Stimulated activated memory B cell treated with anti-CD40 and anti-IgM and Interleukin-4, amounts not matched to agents 10 μg/mL and 1 μg/mL and 100 μg/mL, for 72 hours (primary cell): ENCODE results near the gene DCDC2B.

ENCODE experiments used
- ATAC-seq: fragments of 150-1000 bp; cut with Tn5 transposase; 2 replicates; pipeline ENCODE4 v1.10.0; 2021
- H3K27ac Mint-ChIP-seq: one replicate; pipeline ENCODE4 v1.8.0; 2022; ENCODE audit warnings: mild to moderate bottlenecking, mixed read lengths
- H3K27me3 Mint-ChIP-seq: one replicate; pipeline ENCODE4 v1.8.0; 2022; ENCODE audit warnings: mixed read lengths
- H3K36me3 Mint-ChIP-seq: one replicate; pipeline ENCODE4 v1.8.0; 2022; ENCODE audit warnings: mixed read lengths
- H3K4me1 Mint-ChIP-seq: one replicate; pipeline ENCODE4 v1.8.0; 2022; ENCODE audit warnings: mixed read lengths
- H3K4me3 Mint-ChIP-seq: one replicate; pipeline ENCODE4 v1.8.0; 2022; ENCODE audit warnings: mild to moderate bottlenecking, moderate library complexity, mixed read lengths
- H3K9me3 Mint-ChIP-seq: one replicate; pipeline ENCODE4 v1.8.0; 2022; ENCODE audit warnings: mixed read lengths

Gene DCDC2B

DNA sequence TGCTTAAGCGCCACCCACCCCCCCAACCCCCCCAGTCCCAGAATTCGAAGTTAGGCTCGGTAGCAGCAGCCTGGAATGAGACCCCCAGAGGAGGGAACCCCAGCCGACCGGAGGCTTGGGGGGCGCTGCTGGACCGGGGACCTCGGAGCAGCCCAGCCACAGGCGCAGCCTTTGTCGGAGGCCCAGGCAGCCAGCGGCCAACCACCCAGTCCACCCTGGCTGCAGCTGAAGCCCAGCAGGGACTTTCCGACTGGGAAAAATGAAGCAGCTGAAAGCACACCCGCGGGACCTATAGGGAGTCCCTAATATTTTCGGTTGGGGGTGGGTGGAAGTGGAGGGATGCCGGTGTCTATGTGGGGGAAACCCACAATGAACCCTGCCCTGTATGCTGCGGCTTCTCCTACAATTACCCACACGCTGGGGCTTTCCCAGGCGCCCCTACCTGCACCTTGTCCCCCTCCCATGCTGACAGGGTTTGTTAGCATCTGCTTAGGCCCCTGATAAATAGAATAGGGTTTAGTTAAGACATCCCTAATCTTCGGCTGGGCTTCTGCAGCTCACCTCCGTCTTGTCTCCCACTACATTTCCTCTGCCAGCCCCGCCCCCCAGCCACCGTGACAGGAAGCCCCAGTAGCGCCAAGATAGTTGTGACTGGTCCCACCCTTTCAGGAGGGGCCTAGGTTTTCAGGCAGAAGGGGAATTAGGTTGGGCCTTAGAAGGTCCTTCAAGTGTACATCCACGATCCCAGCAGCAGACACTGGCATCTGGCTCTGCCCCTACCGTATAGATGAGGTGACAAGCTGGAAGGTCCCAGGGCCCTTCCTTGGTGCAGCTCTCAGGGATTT is 7.7 kb upstream of the DCDC2B start:
- peaks cover 40% of the 10 kb centered on the region for H3K36me3 Mint-ChIP-seq
- H3K4me3 Mint-ChIP-seq: peak overlapping the region; percentile 92
- peak overlapping the region; percentile 91 for H3K27ac Mint-ChIP-seq
- peaks cover 83% of the 10 kb centered on the region for H3K4me1 Mint-ChIP-seq
- no peaks in the 10 kb centered on the region for H3K9me3 Mint-ChIP-seq
- H3K27me3 Mint-ChIP-seq: no peaks in the 10 kb centered on the region
- peak; percentile 78 for ATAC-seq

DNA sequence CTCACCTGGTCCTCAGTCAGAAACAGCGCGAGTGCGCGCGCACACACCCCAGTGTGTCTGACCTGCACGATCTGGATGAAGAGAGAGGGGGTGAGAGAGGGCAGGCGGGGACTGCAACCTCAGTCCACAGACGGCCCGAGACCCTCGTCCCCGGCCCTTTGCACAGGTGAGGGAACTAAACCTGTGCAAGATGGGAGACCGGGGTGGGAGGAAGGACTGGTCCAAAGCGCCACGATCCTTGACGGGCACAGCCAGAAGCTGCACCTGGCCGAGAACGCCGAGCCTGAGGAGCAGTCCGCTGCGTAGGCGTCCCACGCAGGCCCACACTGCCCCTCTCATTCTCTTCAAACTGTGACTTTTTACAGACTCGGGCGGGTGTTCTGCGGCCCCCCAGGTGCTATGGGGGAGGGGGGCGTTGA is 3.9 kb upstream of the DCDC2B start:
- Mint-ChIP-seq H3K27me3 (no peaks in the 10 kb centered on the region), H3K36me3 (peaks cover 17% of the 10 kb centered on the region), H3K4me3 (peak overlapping the region; percentile 87), H3K4me1 (peaks cover 82% of the 10 kb centered on the region), H3K9me3 (no peaks in the 10 kb centered on the region), H3K27ac (no peak overlapping the region)
- ATAC-seq: no peak

DNA sequence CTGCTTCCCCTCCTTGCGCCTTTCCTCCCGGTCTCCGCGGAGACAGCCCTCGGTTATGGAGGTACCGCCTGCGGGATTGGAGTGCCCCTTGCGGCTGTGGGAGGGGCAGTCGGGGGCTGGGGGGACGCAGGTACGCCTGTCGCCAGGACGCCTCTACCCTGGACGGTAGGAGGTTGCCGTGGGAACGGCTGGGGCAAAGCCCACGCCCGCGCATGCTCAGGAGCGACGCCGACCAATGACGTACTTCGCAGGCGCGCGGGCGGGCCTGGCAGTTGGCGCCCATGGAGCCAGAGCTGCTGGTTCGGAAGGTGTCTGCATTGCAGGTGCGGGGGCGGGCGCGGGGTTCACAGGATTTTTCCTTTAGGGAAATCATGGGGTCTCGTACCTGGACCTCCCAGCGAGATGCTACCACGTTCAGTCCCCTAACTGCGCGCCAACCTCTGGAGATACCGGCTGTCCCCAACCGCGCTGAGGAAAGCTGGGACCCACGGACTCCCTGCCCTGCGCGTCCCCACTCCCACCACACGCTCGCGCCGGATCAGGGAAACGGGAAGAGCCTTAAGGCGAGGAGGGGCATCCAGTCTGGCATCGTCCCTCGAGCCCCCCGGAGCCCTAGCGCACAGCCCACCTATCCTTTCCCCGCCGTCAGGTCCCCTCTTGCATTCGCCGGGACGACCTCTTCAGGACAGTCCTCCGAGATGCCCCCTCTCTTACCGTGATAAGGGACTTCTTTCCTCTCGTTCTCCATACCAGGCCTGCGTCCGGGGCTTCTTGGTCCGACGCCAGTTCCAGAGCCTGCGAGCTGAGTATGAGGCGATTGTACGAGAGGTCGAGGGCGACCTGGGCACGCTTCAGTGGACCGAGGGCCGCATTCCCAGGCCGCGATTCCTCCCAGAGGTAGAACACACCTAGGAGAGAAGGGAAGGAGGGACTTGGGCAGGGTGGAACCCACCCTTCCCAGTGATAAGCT is 3.2 kb upstream of the DCDC2B start, which contains the start of gene IQCC:
IQCC (plus strand) TSS at position 271 of the 970 bp plus-strand sequence; CDS start at position 282, 11 bp downstream.
- H3K36me3 Mint-ChIP-seq: peaks cover 17% of the 10 kb centered on the region
- ATAC-seq: peak; percentile 75
- H3K27me3 Mint-ChIP-seq: no peaks in the 10 kb centered on the region
- H3K27ac Mint-ChIP-seq: peak within 1 kb of the TSS; percentile 85
- peak within 1 kb of the TSS; percentile 87 for H3K4me3 Mint-ChIP-seq
- peaks cover 76% of the 10 kb centered on the region for H3K4me1 Mint-ChIP-seq
- H3K9me3 Mint-ChIP-seq: no peaks in the 10 kb centered on the region

DNA sequence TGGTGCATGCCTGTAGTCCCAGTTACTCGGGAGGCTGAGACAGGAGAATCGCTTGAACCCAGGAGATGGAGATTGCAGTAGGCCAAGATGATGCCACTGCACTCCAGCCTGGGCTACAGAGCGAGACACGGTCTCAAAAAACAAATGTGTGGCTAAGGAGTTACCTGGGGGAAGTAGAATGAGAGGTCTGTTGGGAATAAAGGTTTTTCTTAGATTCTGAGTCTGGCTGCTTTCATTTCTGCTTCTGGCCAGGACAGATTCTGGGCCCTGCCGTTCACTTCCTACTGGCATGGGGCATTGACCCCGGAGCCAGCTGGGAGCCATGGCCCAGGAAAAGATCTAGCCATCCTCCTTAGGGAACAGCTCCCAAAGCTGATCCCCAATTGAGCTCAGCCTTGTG is 420 bp upstream of the DCDC2B start:
- Mint-ChIP-seq H3K27ac (no peak overlapping the region), H3K36me3 (peaks cover 6% of the 10 kb centered on the region), H3K4me1 (peaks cover 64% of the 10 kb centered on the region), H3K9me3 (no peaks in the 10 kb centered on the region), H3K27me3 (no peaks in the 10 kb centered on the region), H3K4me3 (no peak overlapping the region)
- peak; percentile 60 for ATAC-seq

DNA sequence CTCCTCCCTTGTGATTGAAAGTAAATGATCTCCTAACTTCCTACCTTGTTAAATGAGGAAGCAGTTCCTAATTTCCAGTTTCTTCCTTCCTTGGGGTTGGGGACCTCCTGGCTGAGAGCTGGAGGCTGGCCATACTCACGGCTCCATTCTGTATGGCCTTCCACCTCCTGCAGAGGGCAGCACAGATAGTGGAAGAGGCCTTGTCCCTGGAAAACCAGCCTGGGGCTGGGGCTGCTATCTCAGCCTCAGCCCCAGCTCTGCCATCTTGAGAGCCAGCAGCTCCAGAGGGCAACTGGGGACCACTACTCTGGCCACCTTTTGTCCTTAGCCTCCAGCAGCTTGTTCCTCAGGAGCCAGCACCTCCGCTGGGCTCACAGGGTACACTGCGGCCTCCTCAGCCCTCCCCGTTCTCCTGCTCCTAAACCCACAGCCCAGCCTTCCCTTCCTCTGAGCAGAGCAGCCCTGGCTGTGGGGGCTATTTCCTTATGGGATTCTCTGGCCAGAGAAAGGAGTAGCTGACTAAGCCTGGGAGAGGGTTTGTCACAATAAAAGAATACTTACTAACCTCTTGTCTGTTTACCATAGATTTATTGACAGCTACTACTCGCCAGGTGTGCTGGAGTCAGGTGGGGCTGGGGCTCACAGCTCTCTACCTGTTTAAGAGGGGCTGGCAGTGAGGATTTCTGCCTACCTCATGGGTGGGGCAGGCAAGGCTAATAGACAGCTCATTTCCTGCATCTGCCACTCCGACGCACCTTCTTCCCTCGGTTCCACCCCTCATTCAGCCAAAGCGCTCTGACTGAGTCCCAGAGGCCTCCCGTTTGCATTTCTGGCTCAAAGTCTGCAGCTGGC is 7.0 kb downstream of the DCDC2B start:
- H3K36me3 Mint-ChIP-seq: peaks cover 34% of the 10 kb centered on the region
- no peak overlapping the region for H3K4me3 Mint-ChIP-seq
- no peak overlapping the region for H3K27ac Mint-ChIP-seq

DNA sequence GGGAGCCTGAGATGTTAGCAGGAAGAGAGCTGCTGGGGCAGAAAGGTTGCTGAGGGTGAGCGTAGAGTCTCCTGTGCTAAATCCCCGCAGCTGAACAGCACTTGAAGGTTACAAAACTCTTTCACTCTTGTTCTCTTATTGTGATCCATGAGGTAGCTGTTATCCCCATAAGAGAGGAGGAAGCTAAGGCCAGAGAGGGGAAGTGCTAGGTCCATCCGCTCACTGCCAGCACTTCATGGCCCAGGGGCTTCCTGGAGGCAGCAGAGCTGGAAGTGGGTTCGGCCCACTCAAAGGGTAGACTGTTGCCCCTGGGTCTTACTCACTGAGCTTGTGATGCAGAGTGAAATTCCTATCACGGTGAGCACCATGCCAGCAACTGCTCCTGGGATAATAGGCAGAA is 7.7 kb downstream of the DCDC2B start:
- H3K27ac Mint-ChIP-seq: no peak overlapping the region
- ATAC-seq: no peak
- H3K4me1 Mint-ChIP-seq: peaks cover 40% of the 10 kb centered on the region
- H3K36me3 Mint-ChIP-seq: peaks cover 34% of the 10 kb centered on the region
- H3K9me3 Mint-ChIP-seq: no peaks in the 10 kb centered on the region
- no peak overlapping the region for H3K4me3 Mint-ChIP-seq
- no peaks in the 10 kb centered on the region for H3K27me3 Mint-ChIP-seq

More for the DNA sequence above, 7.0 kb downstream of the DCDC2B start:
- peaks cover 35% of the 10 kb centered on the region for H3K4me1 Mint-ChIP-seq
- peak; percentile 78 for ATAC-seq
- H3K9me3 Mint-ChIP-seq: no peaks in the 10 kb centered on the region
- H3K27me3 Mint-ChIP-seq: no peaks in the 10 kb centered on the region

DNA sequence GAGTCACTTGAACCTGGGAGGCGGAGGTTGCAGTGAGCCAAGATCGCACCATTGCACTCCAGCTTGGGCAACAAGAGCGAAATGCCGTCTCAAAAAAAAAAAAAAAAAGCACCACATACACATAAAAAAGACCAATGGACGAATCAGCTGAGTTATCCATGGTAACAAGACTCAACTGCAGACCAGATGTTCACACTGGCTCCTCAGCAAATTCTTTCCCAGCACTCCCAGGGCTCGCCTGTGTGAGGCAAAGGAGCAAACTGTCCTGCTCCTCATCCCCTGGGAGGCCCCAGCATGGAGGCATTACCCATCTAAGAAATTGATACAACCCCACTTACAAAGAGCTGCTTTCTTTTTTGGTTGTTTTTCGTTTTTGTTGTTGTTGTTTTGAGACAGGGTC is 10.1 kb downstream of the DCDC2B start:
- Mint-ChIP-seq H3K36me3 (peaks cover 36% of the 10 kb centered on the region), H3K4me3 (no peak overlapping the region), H3K27ac (no peak overlapping the region), H3K9me3 (no peaks in the 10 kb centered on the region), H3K4me1 (peaks cover 42% of the 10 kb centered on the region), H3K27me3 (no peaks in the 10 kb centered on the region)
- ATAC-seq: no peak

DNA sequence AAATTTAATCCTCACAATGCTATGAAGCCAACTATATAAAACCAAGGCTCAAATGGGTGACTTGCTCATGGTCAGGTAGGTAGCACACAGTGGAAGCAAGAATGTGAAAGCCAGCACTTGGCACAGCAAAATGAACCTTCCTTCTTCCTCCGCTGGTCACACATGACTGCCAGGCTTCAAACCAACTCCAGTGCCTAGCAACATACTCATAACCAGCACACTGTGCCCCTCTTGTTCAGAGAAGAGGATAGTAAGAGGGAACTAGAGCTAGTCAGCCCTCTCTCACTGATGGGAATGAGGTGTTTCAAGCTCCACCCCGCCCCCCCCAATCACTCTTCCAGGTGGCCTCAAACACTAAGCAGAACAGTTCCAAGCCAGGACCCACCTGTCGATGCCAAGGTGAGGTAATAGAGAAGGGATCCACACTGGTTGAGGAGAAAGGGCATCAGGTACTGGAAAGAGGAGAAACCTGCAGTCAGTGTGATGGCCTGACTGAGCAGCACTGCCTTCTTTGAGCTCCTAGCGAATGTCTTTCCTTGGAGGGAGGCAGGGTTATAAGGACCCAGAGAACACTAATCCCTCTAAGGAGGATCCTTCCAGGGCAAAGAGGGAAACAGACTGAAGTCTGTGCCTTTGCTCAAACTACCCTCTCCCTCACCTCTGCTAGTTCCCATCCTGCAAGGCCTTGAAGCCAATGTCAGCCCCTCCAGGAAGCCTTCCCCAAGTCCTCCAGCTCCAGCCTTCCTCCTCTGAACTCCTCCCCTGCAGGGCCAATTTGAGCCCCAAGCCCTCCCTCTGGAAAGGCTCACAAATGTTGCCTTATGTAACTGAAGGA is 12.1 kb downstream of the DCDC2B start:
- Mint-ChIP-seq H3K27me3 (no peaks in the 10 kb centered on the region), H3K4me3 (peak overlapping the region; percentile 97), H3K36me3 (peaks cover 34% of the 10 kb centered on the region), H3K4me1 (peaks cover 42% of the 10 kb centered on the region), H3K27ac (peak overlapping the region; percentile 92), H3K9me3 (no peaks in the 10 kb centered on the region)
- ATAC-seq: peak; percentile 72

DNA sequence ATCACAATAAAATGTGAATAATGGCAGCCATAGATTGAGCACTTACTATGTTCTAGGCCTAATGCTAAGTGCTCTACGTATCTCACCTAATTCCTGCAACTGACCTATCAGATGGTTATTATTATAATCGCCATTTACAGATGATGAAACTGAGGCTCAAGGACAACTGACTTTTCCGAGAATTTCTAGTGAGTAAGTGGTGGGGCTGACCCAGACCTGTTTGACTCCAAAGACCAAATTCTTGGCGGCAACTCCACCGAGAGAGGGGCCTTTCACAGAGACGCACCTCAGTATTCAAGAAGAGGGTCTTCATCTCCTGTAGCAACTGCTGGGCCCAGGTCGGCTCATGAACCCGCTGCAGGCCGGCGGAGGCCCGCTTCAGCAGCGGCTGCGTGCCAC is 12.7 kb downstream of the DCDC2B start:
- Mint-ChIP-seq H3K27ac (peak overlapping the region; percentile 92), H3K4me3 (peak overlapping the region; percentile 97), H3K4me1 (peaks cover 35% of the 10 kb centered on the region), H3K9me3 (no peaks in the 10 kb centered on the region), H3K27me3 (no peaks in the 10 kb centered on the region), H3K36me3 (peaks cover 28% of the 10 kb centered on the region)
- ATAC-seq: no peak

DNA sequence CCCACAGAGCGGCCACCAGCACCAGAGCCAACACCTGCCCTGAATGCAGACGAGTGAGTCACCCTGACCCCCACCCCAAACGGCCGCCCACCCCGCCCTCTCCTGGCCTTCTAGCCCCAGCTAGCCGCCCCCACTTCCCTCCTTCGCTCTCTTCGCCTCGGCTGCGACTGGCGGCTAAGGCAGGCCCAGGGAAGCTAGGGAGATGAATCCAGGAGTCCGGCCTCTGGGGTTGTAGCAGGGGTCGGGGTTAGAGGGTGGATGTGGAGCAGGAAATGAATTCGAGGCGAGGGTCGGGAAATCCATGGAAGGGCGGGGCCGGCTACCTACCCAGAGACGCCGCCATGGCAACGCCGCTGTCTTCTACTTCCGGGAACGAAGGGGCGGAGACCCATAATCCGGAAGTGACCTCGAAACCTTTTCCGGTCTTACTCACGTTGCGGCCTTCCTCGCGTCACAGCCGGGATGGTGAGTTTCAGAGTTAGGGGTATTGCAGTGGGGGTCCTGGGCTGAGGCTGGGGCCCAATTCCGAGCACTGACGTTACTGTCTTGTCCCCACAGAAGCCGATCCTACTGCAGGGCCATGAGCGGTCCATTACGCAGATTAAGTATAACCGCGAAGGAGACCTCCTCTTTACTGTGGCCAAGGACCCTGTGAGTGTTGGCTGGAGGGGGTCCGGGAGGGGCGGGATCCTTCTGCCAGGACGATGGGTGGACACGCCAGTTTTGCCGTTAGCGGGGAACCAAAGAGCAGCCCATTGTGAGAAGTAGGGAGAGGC is 13.3 kb downstream of the DCDC2B start, which contains the start of the genes EIF3I and TMEM234:
EIF3I (plus strand) TSS at position 428 of the 776 bp plus-strand sequence; CDS start at position 463, 35 bp downstream.
TMEM234 (minus strand) TSS at position 374 of the 776 bp plus-strand sequence; CDS start at position 343, 31 bp downstream.
- H3K27ac Mint-ChIP-seq: peak within 1 kb of the TSS; percentile 92
- H3K4me3 Mint-ChIP-seq: peak within 1 kb of the TSS; percentile 97
- H3K4me1 Mint-ChIP-seq: peaks cover 33% of the 10 kb centered on the region
- ATAC-seq: peak; percentile 97
- H3K36me3 Mint-ChIP-seq: peaks cover 22% of the 10 kb centered on the region
- H3K9me3 Mint-ChIP-seq: no peaks in the 10 kb centered on the region
- no peaks in the 10 kb centered on the region for H3K27me3 Mint-ChIP-seq

DNA sequence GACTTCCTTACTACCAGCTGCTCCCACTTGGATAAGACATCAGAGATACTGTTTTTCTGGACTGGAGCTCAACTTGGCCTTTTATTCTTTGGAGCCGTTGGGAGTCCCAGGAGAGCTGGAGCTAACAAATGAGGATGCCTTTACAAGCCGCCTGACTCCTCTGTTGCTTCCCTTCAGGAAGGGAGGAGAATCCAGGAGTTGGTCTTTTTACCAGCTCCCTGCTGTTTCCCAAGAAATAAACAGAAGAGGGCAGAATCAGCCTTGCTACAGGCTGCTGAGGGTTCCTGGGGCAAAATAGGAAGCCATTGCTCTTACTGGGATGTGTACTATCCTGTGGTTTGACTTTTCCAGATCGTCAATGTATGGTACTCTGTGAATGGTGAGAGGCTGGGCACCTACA is 14.8 kb downstream of the DCDC2B start:
- no peaks in the 10 kb centered on the region for H3K9me3 Mint-ChIP-seq
- ATAC-seq: no peak
- H3K4me1 Mint-ChIP-seq: peaks cover 39% of the 10 kb centered on the region
- H3K4me3 Mint-ChIP-seq: peak overlapping the region; percentile 97
- peak overlapping the region; percentile 92 for H3K27ac Mint-ChIP-seq
- peaks cover 30% of the 10 kb centered on the region for H3K36me3 Mint-ChIP-seq
- H3K27me3 Mint-ChIP-seq: no peaks in the 10 kb centered on the region

DNA sequence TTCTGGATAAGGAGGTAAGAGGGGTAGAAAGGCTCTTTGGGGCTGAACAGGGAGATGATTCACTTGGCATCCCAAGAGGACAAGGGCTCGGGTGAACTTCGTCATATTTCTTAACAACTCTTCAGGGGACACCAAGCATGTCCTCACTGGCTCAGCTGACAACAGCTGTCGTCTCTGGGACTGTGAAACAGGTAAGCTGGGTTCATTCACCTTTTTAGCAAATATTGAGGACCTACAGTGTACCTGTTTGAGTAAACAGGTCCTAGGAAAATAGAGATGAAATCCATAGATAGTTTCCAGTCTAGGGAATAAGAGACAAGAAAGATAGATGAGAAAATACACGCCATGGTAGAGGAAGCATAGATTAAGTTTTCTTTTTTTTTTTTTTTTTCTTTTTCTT is 15.4 kb downstream of the DCDC2B start:
- no peak for ATAC-seq
- peaks cover 36% of the 10 kb centered on the region for H3K36me3 Mint-ChIP-seq
- peak overlapping the region; percentile 92 for H3K27ac Mint-ChIP-seq
- H3K4me1 Mint-ChIP-seq: peaks cover 39% of the 10 kb centered on the region
- H3K27me3 Mint-ChIP-seq: no peaks in the 10 kb centered on the region
- H3K9me3 Mint-ChIP-seq: no peaks in the 10 kb centered on the region
- H3K4me3 Mint-ChIP-seq: peak overlapping the region; percentile 14

DNA sequence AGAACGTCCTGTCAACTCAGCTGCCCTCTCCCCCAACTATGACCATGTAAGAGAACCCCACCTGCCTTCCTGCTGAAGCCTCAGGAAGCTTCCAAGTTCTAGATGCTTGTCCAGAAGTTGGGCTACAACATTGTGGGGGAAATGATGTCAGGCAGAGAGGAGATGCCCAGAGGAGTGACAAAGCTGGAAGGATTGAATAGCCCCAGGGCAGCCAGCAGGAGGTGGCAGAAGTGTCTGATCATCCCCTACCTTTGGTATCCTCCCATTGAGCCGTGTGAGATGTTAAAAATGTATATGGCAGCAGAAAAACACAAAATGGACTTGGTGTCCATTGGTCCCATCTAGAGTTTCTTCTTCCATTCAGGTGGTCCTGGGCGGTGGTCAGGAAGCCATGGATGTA is 19.9 kb downstream of the DCDC2B start:
- peaks cover 17% of the 10 kb centered on the region for H3K4me1 Mint-ChIP-seq
- ATAC-seq: no peak
- peaks cover 53% of the 10 kb centered on the region for H3K36me3 Mint-ChIP-seq
- H3K9me3 Mint-ChIP-seq: no peaks in the 10 kb centered on the region
- no peaks in the 10 kb centered on the region for H3K27me3 Mint-ChIP-seq
- no peak overlapping the region for H3K4me3 Mint-ChIP-seq
- H3K27ac Mint-ChIP-seq: peak overlapping the region; percentile 38
